ENCODE results near the gene PLEKHA3.
A peak's percentile ranks its signal among the peaks of the same experiment; 100 is the strongest.
"Not testable (repeated sequence)": the region's sequence is repeated elsewhere in the genome, so short reads cannot be mapped to it uniquely, and the experiment has no call there.

Gene PLEKHA3

DNA sequence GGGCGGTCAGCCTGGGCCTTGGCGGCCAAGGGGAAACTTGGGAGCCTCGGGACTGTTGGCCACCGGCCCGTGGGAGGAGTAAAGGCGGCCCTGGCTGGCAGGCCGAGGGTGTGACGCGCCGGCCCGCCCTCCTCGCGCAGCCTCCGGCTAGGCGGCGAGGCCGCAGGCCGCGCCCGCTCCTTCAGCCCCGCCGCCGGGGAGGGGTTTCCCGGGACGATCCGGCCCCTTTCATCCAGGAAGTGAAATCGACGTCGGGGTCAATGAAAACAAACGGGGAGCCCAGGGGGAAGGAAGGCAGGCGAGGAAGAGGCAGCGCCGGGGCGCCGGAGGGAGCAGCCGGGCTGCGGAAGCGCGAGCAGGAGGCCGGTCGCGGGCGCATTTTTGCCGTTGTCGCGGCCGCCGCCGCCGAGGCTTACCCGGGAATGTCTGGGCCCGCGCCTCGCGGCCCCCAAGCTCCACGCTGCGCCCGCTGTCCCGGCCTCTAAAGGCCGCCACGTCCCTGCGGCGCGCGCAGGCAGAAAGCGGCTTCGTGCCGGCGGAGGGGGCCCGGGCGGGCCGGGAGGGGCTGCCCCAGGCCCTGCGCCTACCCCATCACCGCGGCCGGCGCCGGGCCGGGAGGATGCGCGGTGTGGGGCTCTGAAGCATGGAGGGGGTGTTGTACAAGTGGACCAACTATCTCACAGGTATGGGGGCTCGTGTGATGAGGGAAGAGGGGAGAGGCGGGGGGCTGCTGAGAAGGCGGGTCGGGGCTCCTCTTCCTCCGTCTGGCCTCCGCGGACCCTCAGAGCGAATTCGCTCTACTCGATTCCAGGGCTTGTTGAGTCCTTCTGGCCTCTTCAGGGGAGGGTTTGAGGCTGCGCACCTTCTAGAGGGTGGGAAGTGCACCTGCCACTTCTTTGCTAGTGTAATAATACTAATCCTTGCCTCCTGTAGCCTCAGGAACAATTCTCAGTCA is at the start of gene PLEKHA3:
PLEKHA3 (plus strand) TSS at position 231 of the 955 bp plus-strand sequence; CDS start at position 644, 413 bp downstream.
- DNase-seq = peak; percentile 96

DNA sequence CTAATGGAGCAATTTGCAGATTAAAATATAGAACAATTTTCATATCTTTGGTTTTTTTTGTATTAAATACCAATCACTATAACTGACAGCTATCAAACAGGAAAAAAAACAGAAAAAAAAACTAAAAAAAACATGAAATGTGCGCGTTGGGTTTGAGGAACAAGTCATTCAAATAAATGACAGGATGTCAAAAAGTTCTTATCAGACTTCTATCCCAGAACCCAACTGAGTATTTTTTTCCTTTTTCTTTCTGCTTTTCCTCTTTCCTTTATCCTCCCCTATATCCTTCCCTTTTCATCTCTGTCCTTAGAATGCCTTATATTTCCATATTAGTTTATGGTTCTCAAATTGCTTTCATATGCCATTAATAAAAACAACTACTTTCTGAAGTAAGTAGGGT is 43.6 kb upstream of the PLEKHA3 start:
- DNase-seq = no peak

- no peak for DNase-seq
Observed at GRCh38 chr2:178441426-178441825, 38.8 kb upstream of the PLEKHA3 start.

DNA sequence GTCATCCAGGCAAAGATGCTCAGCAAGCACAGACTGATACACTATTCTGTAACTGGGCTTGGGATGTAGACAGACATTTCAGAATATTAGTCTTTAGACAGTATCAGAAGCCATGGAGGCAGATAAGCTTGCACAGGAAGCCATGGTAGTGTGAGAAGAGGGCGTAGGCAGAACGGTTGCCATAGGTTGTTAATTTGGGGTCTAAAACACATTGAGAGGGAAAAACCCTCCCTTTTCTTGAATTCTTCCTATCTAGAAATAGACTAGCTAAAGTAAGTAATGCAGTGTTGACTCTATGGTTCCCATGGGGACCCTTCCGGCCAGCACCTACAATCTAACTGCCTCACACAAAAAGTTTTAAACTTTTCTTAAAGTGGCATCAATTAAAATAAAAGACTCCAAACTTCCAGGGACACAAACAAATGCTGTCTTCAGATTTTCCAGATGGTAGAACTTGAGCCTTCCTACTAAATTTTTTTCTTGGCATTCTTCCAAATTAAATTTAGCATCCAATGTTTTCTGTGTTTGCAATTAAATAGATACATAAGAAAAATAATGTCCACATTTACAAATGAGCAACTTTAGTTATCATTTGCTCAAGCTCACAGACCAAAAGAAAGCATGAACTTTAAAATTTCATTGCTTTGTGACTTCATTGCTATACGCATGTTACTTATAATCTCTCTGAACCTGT is 31.1 kb upstream of the PLEKHA3 start:
- no peak for DNase-seq

GRCh38 chr2:178449700-178450523 is 30.3 kb upstream of the PLEKHA3 start:
- DNase-seq = no peak

DNA sequence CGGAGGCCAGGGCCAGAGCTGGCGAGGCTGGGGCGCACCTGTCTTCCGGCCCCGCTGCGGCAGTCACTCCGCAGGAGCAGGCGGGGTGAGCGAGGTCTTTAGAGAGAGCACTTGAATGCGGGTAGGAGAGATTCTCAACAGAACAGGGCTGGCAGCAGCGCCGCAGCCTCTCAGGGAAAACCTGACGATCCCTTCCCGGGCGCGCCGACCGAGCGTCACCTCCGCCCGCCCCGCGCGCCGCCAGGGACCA is 29.8 kb upstream of the PLEKHA3 start:
- DNase-seq = no peak

GRCh38 chr2:178450774-178451525 is 29.3 kb upstream of the PLEKHA3 start, which contains the start of the genes PJVK and PRKRA:
TSS of gene PJVK (plus strand) at chr2:178451378. CDS start at chr2:178453410, 2,032 bp downstream.
TSS of gene PRKRA (minus strand) at chr2:178451175. CDS start at chr2:178451030, 145 bp downstream.
- DNase-seq = peak; percentile 90

- DNase-seq = no peak
Observed at GRCh38 chr2:178452334-178452733, 27.9 kb upstream of the PLEKHA3 start.

GRCh38 chr2:178452870-178453269 is 27.4 kb upstream of the PLEKHA3 start:
- no peak for DNase-seq

DNA sequence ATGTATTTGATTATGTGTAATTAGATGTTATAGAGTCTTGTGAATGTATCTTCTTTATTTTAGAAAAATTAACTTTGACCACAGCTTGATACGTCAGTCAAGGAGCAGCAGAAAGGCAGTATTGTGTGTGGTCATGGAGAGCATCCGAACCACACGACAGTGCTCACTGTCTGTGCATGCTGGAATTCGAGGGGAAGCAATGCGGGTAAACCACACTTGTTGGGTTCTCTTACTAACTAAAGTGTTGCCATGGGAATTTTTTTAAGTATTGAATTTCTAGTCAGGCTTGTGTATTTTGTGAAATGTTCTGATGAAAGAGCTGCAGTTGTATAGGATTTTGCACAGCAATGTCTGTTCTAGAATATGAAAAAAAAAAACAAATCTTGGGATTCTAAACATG is 24.3 kb upstream of the PLEKHA3 start:
- no peak for DNase-seq

DNA sequence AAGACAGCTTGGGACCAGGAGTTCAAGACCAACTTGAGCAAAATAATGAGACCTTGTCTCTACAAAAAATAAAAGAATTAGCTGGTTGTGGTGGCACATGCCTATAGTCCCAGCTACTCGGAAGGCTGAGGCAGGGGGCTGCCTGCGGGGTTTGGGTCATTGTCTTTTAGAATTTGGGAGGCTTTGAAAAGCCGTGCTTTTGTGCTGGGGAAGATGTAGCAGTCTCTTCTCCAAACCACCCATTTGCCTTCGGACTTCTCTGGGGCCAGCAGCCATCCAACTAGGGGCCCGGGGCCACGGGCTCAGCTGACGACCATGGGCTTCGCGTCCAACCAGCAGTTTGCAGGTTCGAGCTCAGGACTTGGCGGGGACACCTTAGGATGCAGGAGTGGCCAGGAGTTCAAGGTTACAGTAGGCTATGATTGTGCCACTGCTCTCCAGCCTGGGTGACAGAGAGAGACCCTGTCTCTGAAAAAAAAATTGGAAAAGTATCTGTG is 22.8 kb upstream of the PLEKHA3 start:
- DNase-seq = no peak

DNA sequence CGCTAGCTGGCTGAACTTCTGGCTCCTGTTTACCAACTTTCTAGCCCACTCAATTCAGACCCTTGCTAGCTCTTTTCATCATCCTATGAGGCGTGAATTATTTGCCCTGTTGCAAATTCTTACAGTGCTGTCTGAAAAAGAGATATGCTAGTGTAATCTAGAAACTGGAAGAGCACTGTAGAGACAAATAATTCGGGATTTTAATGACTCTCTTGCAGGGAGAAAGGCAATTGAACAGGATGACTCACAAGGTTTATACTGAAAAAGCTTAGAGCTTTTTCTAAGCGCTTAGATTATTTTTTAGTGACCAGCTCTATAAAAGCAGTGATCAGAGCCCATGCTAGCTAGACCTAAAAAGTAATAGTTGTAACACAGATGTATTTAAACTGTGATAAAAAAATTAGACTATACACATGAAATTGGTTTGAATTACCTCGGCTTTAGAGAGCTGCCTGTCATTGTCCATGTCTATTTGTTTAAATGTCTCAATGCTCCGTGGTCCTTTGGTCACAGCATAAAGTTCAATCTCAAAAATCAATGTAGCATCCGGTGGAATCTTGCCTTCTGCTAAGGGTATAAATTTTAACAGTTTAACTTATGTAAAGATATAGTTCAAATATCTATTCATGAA is 10.9 kb upstream of the PLEKHA3 start:
- DNase-seq = no peak

DNA sequence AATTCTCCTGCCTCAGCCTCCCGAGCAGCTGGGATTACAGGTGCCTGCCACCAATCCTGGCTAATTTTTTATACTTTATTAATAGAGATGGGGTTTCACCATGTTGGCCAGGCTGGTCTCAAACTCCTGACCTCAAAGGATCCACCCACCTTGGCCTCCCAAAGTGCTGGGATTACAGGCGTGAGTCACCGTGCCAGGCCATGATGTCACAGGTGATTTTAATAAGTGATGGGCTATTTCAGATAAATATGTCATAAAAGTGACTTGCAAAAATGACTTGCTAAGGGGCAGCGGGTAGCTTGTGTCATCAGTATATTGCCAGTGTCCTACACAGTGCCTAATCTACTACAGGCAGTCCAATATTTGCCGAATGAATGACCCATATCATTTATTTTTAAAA is 8.9 kb upstream of the PLEKHA3 start:
- DNase-seq = not testable (repeated sequence)

GRCh38 chr2:178473373-178473772 is 6.9 kb upstream of the PLEKHA3 start:
- DNase-seq = no peak

DNA sequence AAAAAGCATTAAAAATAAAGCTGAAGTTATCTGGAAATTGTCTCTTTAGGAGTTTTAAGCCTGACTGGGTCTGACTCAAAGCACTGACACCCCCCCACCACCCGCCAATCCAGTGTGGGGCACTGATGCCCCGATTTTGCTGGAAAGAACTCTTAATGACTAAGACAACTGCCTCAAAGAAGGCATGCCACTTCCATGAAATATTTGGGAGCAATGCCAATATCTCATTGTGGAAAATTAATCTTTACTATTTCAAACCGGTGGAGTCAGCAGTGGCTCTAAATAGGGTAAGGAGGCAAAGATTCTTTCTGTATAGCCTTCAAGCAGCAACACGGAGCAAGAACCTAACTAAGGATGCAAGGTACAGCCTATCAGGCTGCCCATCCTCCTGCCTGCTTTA is 6.3 kb upstream of the PLEKHA3 start:
- peak; percentile 22 for DNase-seq

DNA sequence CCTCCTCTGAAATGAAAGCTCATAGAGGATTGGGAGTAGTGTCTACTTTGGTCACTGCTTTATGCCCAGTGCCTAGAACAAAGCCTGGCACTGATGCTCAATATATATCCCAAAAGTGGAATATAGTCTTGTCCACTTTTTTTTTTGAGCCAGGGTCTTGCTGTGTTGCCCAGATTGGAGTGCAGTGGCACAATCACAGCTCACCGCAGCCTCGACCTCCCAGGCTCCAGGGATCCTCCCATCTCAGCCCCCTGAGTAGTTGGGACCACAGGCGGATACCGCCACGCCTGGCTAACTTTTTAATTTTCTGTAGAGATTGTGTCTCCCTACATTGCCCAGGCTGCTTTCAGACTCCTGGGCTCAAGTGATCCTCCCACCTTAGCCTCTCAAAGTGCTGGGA is 5.7 kb upstream of the PLEKHA3 start:
- no peak for DNase-seq

DNA sequence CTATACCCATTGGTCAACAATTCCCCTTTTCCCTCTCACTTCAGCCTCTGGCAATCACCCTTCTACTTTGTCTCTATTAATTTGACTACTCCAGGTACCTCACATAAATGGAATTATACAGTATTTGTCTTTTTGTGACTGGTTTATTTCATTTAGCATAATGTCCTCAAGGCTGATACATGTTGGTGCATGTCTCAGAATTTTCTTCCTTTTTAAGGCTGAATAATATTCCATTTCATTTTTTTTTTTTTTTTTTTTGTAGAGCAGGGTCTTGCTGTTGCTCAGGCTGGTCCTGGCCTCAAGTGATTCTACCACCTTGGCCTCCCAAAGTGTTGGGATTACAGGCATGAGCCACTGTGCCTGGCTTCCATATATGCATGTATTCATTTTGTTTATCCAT is 3.8 kb upstream of the PLEKHA3 start:
- no peak for DNase-seq

DNA sequence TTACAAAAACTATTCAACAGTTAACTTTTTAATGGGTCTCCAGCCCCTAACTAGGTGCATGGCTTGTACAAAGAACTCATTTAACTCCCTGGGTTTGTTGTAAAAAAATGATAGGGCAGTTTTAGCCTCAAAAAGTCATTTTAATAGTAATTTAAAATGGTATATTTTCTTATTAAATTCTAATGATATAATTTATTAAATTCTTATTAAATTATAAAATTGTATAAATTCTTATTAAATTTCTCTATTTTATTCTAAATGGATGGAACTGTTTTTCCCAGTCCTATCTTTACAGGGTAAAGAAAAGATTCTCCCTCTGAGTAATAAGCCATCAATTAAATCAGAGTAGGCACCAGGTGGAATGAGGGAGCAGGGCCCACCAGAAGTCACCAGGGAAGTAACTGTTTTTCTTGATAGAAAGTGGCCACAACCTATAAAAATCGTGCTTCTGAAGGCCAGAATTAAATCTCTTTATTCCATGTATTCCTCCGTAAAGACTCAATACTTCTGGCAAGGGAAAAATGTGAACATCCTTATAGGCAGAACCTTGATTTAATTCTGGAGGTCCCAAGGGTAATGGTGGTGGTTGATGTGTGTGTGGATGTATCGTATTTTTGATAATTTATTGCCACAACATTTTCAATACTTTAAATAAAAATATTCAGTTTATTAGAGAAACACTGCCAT is 2.7 kb upstream of the PLEKHA3 start:
- DNase-seq = no peak

DNA sequence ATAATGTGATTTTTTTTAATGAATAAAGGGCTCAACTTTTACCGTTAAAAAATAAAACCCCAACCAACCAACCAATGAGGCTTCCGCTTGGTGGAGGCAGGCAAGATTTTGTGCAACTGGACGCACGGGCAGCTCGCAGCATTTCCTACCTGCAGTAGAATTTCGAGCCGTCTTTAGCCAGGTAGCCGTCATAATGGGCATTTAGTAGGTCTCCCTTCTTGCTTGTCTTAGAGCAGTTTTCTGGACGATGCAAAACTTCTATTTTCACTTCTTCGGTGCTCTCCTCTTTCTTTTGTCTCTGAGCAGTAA is 2.2 kb upstream of the PLEKHA3 start:
- DNase-seq = no peak

GRCh38 chr2:178478439-178479274 is 1.6 kb upstream of the PLEKHA3 start, which contains the start of gene FKBP7:
TSS of gene FKBP7 (minus strand) at chr2:178478600. CDS start at chr2:178478499, 101 bp downstream.
- peak; percentile 76 for DNase-seq

Measured in NCI-H226 (cell line).